Choroid plexus epithelial cell (primary cell): ENCODE results near the gene ALG3.

Source experiments
- DNase-seq: peaks from one replicate; pipeline ENCODE4 v3.0.0-alpha.2; 2010; ENCODE audit warnings: low read depth
- H3K4me3 ChIP-seq: 2 replicates; pipeline ENCODE4 v1.5.1; 2011; ENCODE audit warnings: low read depth, mild to moderate bottlenecking, control low read depth, low read length, moderate library complexity
- TF ChIP-seq, protein P1 (sequence below): conservative IDR thresholded peaks from 2 replicates; pipeline ENCODE4 v1.5.1; 2011; ENCODE audit warnings: low read depth, mild to moderate bottlenecking, control low read depth, inconsistent platforms, low read length, moderate library complexity

Gene ALG3

DNA sequence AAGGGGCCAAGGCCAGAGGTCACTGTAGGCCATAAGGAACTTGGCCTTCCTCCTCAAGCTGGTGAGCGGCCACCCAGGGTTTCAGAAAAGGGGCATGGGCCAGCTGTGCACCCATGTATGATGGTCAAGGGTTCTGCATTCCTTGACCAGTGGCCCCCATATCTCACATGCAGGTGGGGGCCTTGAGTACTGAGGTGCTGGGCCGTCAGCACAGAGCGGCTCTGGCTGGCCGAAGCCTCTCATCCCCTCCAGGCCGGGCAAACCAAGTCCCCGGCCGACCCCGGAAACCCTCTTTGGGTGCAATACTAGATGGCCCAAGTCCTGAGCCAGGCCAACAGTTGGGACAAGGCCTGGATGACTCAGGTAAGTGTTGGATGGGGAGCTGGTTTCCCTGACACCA is 9.5 kb downstream of the ALG3 start:
- H3K4me3 ChIP-seq, result no peak overlapping the region
- DNase-seq, result no peak
- TF ChIP-seq, protein P1, sequence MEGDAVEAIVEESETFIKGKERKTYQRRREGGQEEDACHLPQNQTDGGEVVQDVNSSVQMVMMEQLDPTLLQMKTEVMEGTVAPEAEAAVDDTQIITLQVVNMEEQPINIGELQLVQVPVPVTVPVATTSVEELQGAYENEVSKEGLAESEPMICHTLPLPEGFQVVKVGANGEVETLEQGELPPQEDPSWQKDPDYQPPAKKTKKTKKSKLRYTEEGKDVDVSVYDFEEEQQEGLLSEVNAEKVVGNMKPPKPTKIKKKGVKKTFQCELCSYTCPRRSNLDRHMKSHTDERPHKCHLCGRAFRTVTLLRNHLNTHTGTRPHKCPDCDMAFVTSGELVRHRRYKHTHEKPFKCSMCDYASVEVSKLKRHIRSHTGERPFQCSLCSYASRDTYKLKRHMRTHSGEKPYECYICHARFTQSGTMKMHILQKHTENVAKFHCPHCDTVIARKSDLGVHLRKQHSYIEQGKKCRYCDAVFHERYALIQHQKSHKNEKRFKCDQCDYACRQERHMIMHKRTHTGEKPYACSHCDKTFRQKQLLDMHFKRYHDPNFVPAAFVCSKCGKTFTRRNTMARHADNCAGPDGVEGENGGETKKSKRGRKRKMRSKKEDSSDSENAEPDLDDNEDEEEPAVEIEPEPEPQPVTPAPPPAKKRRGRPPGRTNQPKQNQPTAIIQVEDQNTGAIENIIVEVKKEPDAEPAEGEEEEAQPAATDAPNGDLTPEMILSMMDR, result no peak

DNA sequence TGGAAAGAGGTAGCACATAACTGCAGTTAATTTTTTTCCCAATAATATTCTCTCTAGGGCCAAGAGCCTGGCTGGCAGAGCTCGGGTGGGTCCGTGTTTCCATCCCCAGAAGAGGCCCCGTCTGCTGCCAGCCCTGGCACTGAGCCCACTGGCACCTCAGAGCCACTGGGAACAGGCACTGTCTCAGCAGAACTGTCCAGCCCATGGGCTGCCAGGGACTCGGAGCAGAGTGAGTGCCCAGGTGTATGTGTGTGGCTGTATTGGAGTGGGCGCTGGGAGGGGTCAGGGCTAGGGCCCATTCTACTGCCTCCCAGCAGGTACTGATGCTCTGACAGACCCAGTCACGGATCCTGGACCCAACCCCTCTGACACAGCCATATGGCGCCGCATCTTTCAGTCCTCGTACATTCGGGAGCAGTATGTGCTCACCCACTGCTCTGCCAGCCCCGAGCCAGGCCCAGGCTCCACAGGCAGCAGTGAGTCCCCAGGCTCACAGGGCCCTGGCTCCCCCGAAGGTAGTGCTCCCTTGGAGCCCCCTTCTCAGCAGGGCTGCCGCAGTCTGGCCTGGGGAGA is 10.4 kb downstream of the ALG3 start:
- DNase-seq, result no peak

DNA sequence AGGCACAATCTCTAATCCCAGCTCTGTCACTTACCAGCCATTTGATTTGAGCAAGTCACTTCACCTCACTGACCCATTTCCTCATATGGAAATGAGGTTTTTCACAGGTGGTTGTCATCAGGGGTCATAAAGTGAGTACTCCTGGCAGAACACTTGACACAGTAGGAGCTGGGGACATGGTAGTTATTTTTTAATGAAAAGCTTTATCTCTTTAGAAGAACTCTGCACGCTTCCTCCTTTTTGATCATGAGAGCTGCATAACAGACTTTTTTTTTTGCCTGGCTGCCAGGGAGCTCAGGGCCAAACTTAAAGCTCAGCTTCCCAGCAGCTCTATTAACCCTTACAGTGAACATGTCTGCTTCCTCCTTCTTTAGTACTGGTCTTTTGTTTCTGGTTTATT is 11.0 kb downstream of the ALG3 start:
- DNase-seq, result no peak
- H3K4me3 ChIP-seq, result no peak overlapping the region
- TF ChIP-seq, protein P1, result no peak

More for the DNA sequence above, 10.4 kb downstream of the ALG3 start:
- TF ChIP-seq, protein P1, result no peak
- no peak overlapping the region for H3K4me3 ChIP-seq

DNA sequence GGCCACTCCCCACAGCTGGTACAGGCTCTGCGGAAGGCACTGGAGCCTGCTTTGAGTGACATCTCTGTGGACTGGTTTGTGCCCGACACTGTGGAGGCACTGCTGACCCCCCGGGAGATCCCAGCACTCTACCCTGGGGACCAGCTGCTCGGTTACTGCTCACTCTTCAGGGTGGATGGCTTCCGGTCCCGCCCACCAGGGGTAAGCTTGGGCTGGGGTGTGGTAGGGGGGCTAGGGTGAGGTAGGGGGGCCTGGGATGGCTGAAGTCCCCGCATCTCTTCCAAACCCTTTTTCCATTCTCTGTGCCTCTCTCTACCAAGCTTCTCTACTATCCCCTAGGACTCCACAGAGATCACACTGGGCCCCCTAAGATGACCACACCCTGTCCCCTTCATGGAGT is 11.6 kb downstream of the ALG3 start:
- TF ChIP-seq, protein P1, result no peak

DNA sequence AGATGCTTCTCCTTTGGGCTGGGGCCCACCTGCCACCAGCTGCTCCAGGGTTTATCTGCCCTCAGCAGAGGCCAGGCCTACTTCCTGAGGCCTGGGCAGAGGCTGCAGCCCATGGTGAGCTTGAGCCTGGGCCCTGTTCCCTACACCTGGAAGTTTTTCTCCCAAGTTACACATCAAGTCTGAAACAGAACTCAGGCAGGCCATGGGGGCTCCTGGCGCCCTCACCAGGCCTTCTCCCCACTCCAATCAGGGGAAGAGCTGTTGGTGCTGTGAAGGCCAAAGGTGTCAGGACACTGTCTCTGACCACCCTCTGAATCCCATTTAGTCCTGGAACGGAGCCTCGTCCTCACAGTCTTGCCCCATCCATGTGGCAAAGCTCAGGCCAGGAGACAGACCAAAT is 12.1 kb downstream of the ALG3 start:
- TF ChIP-seq, protein P1, result no peak
- no peak overlapping the region for H3K4me3 ChIP-seq
- no peak for DNase-seq

More for the DNA sequence above, 11.6 kb downstream of the ALG3 start:
- no peak overlapping the region for H3K4me3 ChIP-seq
- DNase-seq, result no peak

DNA sequence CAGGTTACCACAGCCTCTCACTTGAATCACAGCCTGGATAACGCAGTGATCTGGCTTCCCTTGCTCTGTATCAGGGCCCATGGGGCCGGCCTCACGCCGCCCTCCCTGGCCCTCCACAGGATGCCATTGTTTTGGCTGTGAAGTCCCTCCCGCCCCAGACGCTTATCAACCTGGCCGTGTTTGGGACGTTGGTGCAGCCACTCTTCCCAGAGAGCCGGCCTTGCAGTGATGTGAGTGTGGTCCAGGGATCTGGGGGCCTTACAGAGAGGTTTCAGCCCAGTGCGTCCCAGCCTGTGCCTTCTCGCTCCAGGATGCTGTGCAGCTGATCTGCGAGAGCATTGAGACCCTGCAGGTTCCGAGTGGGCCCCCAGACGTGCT is 12.7 kb downstream of the ALG3 start:
- no peak for DNase-seq
- H3K4me3 ChIP-seq, result no peak overlapping the region
- TF ChIP-seq, protein P1, result no peak

DNA sequence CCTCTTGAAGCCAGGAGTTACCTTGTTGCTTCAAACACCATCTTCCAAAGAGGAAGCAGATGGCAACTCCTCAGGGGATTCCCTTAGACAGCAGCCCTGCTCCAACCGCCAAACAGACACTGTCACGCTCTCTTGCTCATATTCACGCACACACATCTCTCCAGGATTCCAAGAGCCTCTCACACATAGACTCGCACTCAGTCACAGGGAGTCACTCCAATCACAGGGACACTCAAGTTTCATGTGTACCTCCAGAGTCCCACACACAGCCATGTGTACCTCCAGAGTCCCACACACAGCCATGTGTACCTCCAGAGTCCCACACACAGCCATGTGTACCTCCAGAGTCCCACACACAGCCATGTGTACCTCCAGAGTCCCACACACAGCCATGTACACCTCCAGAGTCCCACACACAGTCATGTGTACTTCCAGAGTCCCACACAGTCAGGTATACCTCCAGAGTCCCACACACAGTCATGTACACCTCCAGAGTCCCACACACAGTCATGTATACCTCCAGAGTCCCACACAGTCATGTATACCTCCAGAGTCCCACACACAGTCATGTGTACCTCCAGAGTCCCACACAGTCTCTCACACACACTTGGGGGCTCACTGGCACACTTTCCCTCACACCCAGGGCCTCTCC is 13.3 kb downstream of the ALG3 start:
- H3K4me3 ChIP-seq, result no peak overlapping the region
- TF ChIP-seq, protein P1, result no peak
- DNase-seq, result no peak
